Brain pericyte (primary cell): ENCODE data around the gene LKAAEAR1.

Experiments used
- DNase-seq: peaks from one replicate; pipeline ENCODE4 v3.0.0-alpha.2; 2012; ENCODE audit warnings: low read depth, low spot score

The LKAAEAR1 gene

GRCh38 chr20:64110411-64111068, 26.3 kb upstream of the LKAAEAR1 start:
- no peak for DNase-seq

- no peak for DNase-seq
Observed at GRCh38 chr20:64109831-64110391, 25.7 kb upstream of the LKAAEAR1 start.

GRCh38 chr20:64108731-64109681, 24.8 kb upstream of the LKAAEAR1 start:
- DNase-seq, result no peak

- DNase-seq, result no peak
Observed at GRCh38 chr20:64107736-64108457, 23.7 kb upstream of the LKAAEAR1 start.

- DNase-seq, result no peak
Observed at GRCh38 chr20:64106981-64107735, 23.0 kb upstream of the LKAAEAR1 start, which contains the start of gene NPBWR2. NPBWR2 (minus strand) TSS chr20:64107565; CDS start chr20:64106831, 734 bp downstream.

- no peak for DNase-seq
Observed at GRCh38 chr20:64106435-64106961, 22.3 kb upstream of the LKAAEAR1 start.

GRCh38 chr20:64105846-64106434, 21.7 kb upstream of the LKAAEAR1 start:
- no peak for DNase-seq

- no peak for DNase-seq
Observed at GRCh38 chr20:64104667-64105451, 20.7 kb upstream of the LKAAEAR1 start.

- DNase-seq, result no peak
Observed at GRCh38 chr20:64103871-64104666, 19.9 kb upstream of the LKAAEAR1 start.

GRCh38 chr20:64102647-64103354, 18.6 kb upstream of the LKAAEAR1 start:
- DNase-seq, result no peak

- no peak for DNase-seq
Observed at GRCh38 chr20:64101731-64102621, 17.8 kb upstream of the LKAAEAR1 start.

GRCh38 chr20:64100946-64101688, 16.9 kb upstream of the LKAAEAR1 start:
- no peak for DNase-seq

- no peak for DNase-seq
Observed at GRCh38 chr20:64100566-64100888, 16.3 kb upstream of the LKAAEAR1 start.

GRCh38 chr20:64099880-64100565, 15.8 kb upstream of the LKAAEAR1 start:
- no peak for DNase-seq

GRCh38 chr20:64099086-64099786, 15.0 kb upstream of the LKAAEAR1 start:
- DNase-seq, result no peak
